GM18907 (cell line): ENCODE data around the gene TRAF7.
A peak's percentile ranks its signal among the peaks of the same experiment; 100 is the strongest.

Experiments
- ATAC-seq: cut with Tn5 transposase; IDR thresholded peaks from one replicate; pipeline ENCODE4 v1.9.1; 2021; ENCODE audit warnings: mild to moderate bottlenecking, moderate library complexity; ENCODE audit not compliant: unreplicated experiment

TRAF7 gene

DNA sequence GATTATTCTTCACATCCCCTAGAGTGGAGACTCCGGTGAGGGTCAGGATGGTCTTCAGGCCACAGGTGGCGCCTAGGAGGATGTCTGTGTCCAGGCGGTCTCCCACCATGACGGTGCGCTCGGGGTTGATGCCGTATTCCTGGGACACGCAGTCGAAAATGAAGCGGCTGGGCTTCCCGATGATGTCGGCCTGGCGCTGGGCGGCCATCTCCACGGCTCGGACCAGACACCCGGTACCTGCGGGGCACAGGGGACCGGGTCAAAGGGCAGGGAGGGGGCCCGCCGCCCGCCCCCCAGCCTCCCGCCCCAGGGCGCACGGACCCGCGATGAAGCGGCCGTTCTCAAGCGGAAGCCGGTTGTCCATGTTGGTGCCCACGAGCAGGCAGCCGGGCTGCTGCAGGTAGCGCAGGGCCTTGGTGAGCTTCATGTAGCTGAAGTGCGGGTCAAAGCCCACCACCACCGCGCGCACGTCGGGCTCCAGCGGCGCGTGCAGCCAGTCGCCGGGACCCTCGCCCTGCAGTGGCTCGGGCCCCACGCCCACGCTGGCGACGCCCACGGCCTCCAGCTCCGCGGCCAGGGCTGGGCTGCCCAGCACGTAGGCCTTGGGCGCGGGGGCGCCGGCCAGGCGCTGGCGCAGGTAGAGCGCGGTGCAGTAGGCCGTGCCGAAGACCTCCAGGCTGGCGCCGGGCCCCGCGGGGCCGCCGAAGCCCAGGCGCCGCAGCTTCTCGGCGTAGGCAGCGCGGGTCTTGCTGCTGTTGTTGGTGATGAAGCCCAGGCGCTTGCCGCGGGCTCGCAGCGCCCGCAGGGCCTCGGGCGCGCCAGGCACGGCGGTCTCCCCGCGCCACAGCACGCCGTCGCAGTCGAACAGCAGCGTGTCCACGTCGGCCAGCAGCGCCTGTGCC lies 58.5 kb downstream of the TRAF7 start:
- peak; percentile 10 for ATAC-seq

DNA sequence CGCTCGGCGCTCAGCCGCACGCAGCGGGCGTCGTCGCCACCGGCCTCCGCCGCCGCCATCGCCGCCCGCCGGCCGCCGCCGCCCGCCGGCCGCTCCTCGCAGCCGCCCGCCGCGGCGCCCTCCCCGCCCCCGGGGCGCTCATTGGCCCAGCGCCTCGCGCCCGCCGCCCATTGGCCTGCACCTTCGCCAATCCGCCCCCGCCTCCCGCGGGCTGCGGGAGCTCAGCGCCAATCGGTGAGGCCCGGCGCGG lies 59.1 kb downstream of the TRAF7 start, which contains the start of gene PGP:
Gene PGP (minus strand): TSS at position 122 of the 250 bp plus-strand sequence. CDS start 63 bp downstream, at position 59.
- ATAC-seq: peak; percentile 74

DNA sequence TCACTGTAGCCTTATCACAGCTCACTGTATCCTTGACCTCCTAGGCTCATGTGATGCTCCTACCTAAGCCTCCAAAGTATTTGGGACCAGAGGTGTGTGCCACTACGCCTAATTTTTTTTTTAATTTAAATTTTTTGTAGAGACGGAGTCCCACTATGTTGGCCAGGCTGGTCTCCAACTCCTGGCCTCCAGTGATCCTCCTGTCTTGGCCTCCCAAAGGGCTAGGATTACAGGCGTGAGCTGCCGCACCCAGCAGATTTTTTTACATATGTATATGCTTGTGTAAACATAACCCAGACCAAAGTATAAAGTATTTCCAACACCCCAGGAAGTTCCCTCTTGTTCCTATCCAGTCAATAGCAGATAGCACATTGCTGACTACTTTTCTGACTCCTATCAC lies 60.7 kb downstream of the TRAF7 start:
- no peak for ATAC-seq

DNA sequence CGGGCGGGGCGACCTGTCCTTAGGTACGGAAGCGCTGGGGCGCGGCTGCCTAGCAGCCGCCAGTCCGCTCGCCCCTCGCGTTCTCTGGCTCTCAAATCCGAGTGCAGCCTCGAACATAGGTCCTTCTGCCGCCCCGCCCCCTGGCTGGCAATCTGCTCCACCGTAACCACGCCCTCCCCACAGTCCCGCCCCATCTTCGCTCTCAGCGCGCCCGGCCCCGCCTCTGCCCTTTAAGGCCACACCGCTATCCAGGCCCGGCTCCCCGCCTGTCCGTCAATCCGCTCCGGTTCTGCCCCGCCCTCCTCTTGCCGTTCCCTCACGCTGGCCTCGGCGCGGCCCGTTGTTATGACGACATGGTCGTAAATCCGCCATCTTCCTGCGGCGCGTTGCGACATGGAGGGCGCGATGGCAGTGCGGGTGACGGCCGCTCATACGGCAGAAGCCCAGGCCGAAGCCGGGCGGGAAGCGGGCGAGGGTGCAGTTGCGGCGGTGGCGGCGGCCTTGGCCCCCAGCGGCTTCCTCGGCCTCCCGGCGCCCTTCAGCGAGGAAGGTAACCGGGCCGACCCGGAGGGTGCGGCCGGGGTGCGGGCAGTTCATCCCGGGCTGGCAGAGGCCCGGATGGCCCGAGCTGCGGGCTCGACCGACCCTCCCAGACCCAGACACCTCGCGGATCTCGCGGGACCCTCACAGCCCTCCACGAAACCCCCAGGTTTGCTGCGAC lies 67.8 kb downstream of the TRAF7 start, which contains the start of gene E4F1:
Gene E4F1 (plus strand): TSS at position 371 of the 721 bp plus-strand sequence. CDS start 23 bp downstream, at position 394.
- ATAC-seq: peak; percentile 90

DNA sequence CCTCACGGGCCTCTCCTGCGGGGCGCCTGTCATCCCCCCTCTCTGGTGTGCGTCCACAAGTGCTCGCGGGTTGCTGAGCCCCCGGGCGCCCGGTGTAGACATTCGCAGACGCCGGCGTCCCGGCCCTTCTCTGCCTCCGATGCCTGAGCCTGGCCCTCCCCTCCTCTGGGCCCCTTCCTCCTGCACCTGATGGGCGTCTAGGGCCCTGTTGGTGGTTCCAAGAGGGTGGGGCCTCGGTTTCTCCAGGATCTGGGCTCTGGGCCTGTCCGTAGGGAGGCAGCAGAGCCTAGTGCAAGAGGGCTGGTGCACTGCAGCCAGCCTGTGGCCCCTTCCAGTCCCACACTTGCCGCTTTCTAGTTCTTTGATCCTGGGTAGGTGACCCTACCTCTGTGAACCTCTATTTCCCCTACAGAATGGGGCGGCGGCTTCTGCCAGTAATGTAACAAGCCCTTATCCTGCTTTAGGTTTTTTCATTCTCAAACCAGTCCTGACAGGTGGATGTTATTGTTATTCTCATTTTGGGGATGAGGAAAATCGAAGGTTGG lies 68.4 kb downstream of the TRAF7 start:
- peak; percentile 35 for ATAC-seq

DNA sequence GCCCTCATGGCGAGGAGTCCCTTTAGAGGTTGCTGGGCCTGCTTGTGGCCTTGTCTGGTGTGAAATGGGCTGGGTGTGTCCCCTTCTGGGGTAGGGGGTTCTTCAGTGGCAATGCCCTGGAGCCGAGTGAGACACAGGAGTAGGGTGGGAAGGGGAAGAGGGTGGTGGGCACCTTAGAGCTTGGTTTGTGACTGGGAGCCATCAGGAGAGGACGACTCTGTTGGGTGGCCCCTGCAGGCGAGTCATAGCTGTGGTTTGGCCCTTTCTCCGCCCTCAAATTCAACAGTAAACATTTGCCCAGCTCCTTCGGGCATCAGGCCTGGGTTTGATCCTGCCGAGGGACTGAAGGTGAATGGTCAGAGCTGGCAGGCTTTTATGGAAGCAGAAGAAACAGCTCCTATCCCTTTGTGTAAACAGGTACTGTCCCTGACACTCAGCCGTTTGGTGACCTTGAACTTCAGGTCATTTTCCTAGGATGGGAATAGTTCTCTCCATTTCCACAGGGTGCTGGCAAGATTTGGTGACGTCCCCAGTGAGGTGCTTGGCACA lies 70.7 kb downstream of the TRAF7 start:
- ATAC-seq: no peak

DNA sequence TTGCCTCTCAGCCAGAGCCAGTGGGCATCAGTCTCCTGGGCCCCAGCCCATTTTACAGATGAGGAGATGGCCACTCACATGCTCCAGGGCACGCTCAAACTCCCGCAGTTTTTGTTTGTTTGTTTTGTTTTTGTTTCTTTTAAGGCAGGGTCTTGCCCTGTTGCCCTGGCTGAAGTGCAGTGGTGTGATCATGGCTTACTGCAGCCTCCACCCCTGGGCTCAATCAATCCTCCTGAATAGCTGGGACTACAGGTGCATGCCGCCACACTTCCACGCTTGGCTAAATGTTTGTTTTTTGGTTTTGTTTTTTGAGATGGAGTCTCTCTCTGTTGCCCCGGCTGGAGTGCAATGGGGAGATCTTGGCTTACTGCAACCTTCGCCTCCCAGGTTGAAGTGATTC lies 71.3 kb downstream of the TRAF7 start:
- no peak for ATAC-seq
